ENCODE results near the gene BLMH. TPM values are rescaled to one million over a fixed set of nuclear protein-coding genes. Genes with fewer than 3 reads are reported as not detected.
"Not testable (repeated sequence)": the region's sequence is repeated elsewhere in the genome, so short reads cannot be mapped to it uniquely, and the experiment has no call there.

BLMH gene
- total RNA-seq, 2 donors from 2014 or later: 38.3 to 54.7 TPM

GRCh38 chr17:30207655-30208054 lies 84.1 kb downstream of the BLMH start:
- no peak for DNase-seq (ENCODE audit: low spot score in 2 of 2)
- ATAC-seq: no peak
- Mint-ChIP-seq H3K9me3 (no peaks in the 10 kb centered on the region), H3K36me3 (no peaks in the 10 kb centered on the region), H3K27ac (no peak overlapping the region)

DNA sequence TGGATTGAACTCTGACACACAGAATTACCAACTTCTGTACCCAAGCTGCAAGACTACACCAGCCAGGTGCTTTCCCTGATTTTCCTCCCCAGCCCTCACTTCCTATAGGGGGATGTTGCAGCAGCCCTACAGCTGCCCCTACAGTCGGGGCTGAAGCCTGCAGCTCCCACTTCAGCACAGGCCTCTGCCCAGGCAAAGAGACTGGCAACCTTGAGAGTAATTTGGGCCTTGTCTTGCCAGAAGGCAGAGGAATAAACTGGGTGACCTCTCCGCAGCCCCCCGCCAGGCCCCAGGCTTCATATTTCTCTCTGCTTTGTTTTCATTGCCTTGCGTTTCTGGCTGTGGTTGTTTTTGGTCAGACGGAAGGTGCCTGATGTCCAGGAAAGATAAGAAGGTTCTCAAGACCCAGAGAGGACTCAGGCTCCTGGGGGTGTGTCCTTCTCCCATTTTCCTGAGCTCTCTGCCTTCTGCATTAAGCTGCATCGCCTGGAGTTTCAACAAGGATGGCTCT lies 88.2 kb downstream of the BLMH start:
- ATAC-seq (no peak), DNase-seq (ENCODE audit: low spot score in 2 of 2) (no peak)
- no peaks in the 10 kb centered on the region for H3K9me3 Mint-ChIP-seq
- H3K27ac Mint-ChIP-seq: no peak overlapping the region
- no peaks in the 10 kb centered on the region for H3K36me3 Mint-ChIP-seq

DNA sequence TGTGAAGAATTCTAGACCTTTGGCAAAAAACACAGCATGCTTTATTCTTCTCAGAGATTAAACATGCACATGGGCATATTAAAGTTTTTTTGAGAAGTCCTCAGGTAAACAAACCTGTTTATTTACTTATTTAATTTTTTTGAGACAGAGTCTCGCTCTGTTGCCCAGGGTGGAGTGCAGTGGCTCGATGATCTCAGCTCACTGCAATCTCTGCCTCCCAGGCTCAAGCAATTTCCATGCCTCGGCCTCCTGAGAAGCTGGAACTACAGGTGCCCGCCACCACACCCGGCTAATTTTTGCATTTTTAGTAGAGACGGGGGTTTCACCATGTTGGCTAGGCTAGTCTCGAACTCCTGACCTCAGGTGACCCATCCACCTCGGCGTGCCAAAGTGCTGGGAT lies 91.1 kb downstream of the BLMH start:
- DNase-seq (ENCODE audit: low spot score in 2 of 2); ATAC-seq; H3K36me3 Mint-ChIP-seq; H3K9me3 Mint-ChIP-seq; H3K27ac Mint-ChIP-seq: not testable (repeated sequence)

GRCh38 chr17:30200106-30200505 lies 91.6 kb downstream of the BLMH start:
- DNase-seq (ENCODE audit: low spot score in 2 of 2) (no peak), ATAC-seq (no peak)
- Mint-ChIP-seq H3K27ac (no peak overlapping the region), H3K36me3 (no peaks in the 10 kb centered on the region), H3K9me3 (no peaks in the 10 kb centered on the region)

- no peak overlapping the region for H3K27ac Mint-ChIP-seq
- no peaks in the 10 kb centered on the region for H3K9me3 Mint-ChIP-seq
- H3K36me3 Mint-ChIP-seq: no peaks in the 10 kb centered on the region
- ATAC-seq (no peak), DNase-seq (ENCODE audit: low spot score in 2 of 2) (no peak)
Observed at GRCh38 chr17:30199600-30199999, 92.1 kb downstream of the BLMH start.

Other genes starting within 250 kb of the BLMH start
- gene NSRP1, start 175.1 kb downstream of the BLMH start, total RNA-seq: 10 to 100 TPM; 22.0 to 33.6 TPM
- gene SLC6A4, start 56.2 kb downstream of the BLMH start, total RNA-seq: not detected
- not detected for gene TMIGD1, start 42.1 kb upstream of the BLMH start, total RNA-seq
- gene CPD, start 87.0 kb upstream of the BLMH start, total RNA-seq: 10 to 100 TPM; 37.7 to 66.1 TPM
- gene GOSR1, start 185.5 kb upstream of the BLMH start, total RNA-seq: 10 to 100 TPM; 31.5 to 43.1 TPM